HEK293T (cell line): Measurements from ENCODE around the gene CCDC57.

ENCODE experiments used
- ARNT ChIP-seq: fragments of 450-650 bp; IDR thresholded peaks from 2 replicates; pipeline ENCODE4 v1.6.1; 2017; ENCODE audit warnings: mild to moderate bottlenecking
- FOXA1 ChIP-seq: fragments of 450-650 bp; IDR thresholded peaks from 2 replicates; pipeline ENCODE4 v1.6.1; 2016; ENCODE audit warnings: mild to moderate bottlenecking
- FOXM1 ChIP-seq: fragments of 450-650 bp; IDR thresholded peaks from 2 replicates; pipeline ENCODE4 v1.6.1; 2017; ENCODE audit warnings: mild to moderate bottlenecking, borderline replicate concordance
- L3MBTL2 ChIP-seq: fragments of 450-650 bp; conservative IDR thresholded peaks from 2 replicates; pipeline ENCODE4 v1.6.1; 2016; ENCODE audit warnings: mild to moderate bottlenecking
- NFRKB ChIP-seq: fragments of 450-650 bp; IDR thresholded peaks from 2 replicates; pipeline ENCODE4 v1.6.1; 2016; ENCODE audit warnings: mild to moderate bottlenecking, moderate library complexity
- SP1 ChIP-seq: fragments of 450-650 bp; IDR thresholded peaks from 2 replicates; pipeline ENCODE4 v1.6.1; 2017
- SUZ12 ChIP-seq: fragments of 450-650 bp; IDR thresholded peaks from 2 replicates; pipeline ENCODE4 v1.6.1; 2016; ENCODE audit warnings: mild to moderate bottlenecking
- ZNF384 ChIP-seq: fragments of 450-650 bp; IDR thresholded peaks from 2 replicates; pipeline ENCODE4 v1.6.1; 2016

- TF ChIP-seq FOXA1 (no peak), FOXM1 (no peak), SUZ12 (no peak), ZNF384 (no peak), L3MBTL2 (no peak), SP1 (no peak), NFRKB (no peak), ARNT (no peak)
Measured at GRCh38 chr17:82219753-82220709, 7.4 kb upstream of the CCDC57 start.
